Activated T-helper 1 cell treated with Interleukin-2 at 50 U/mL for 16 hours (primary cell): ENCODE results near the gene DYRK2.
A peak's percentile ranks its signal among the peaks of the same experiment; 100 is the strongest.
"Not testable (repeated sequence)": the region's sequence is repeated elsewhere in the genome, so short reads cannot be mapped to it uniquely, and the experiment has no call there.

Source experiments
- DNase-seq: peaks from one replicate; pipeline ENCODE4 v3.0.0-alpha.2; 2020; ENCODE audit warnings: low read depth

Gene DYRK2

DNA sequence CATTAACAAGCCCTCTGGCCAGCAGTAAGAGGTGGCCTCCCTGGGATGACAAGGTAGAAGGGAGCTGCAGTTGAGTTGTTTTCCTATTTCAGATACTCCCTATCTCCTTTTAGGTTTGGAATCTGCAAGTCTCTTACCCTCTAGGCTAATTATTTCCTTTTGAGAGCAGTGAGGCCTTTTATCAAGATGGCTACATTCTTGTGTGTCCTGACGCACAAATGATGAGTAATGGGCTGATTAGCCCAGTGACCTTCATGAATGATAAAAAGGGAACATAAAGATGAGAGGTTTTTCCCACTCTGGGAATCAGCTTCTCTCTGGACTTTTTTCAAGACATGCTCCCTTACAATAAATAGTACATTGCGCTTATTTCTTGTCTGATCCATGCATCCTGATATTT is 22.9 kb downstream of the DYRK2 start:
- DNase-seq, result no peak

GRCh38 chr12:67671892-67672291 is 23.3 kb downstream of the DYRK2 start:
- no peak for DNase-seq

- DNase-seq, result not testable (repeated sequence)
These were observed 24.0 kb downstream of the DYRK2 start for GRCh38 chr12:67672507-67672906.

DNA sequence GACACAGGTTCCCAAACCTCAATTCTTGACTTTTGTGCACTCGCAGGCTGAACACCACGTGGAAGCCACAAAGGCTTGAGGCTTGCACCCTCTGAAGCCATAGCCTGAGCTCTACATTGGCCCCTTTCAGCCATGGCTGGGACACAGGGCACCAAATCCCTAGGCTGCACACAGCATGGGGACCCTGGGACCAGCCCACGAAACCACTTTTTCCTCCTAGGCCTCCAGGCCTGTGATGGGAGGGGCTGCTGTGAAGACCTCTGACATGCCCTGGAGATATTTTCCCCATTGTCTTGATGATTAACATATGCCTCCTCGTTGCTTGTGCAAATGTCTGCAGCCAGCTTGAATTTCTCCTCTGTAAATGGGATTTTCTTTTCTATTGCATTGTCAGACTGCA is 25.0 kb downstream of the DYRK2 start:
- DNase-seq, result not testable (repeated sequence)

GRCh38 chr12:67674417-67674816 is 25.9 kb downstream of the DYRK2 start:
- DNase-seq, result no peak

DNA sequence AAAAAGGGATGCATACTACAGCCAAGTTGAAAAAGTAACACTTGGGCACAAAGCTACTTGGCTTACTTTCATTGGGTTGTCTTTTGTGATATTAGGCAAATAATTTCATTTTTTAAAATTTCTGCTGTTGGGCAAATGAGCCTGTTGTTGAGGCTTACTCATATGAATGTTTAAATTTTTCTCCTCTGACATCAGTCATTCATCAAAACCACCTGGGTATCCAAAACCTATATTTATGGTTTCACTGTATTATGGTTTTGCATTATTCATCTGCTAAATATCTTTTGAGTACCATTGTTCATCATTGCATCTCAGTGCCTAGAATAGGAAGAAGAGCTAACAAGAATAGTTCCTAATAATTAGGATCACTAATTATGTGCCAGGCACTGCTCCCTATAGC is 28.1 kb downstream of the DYRK2 start:
- no peak for DNase-seq

DNA sequence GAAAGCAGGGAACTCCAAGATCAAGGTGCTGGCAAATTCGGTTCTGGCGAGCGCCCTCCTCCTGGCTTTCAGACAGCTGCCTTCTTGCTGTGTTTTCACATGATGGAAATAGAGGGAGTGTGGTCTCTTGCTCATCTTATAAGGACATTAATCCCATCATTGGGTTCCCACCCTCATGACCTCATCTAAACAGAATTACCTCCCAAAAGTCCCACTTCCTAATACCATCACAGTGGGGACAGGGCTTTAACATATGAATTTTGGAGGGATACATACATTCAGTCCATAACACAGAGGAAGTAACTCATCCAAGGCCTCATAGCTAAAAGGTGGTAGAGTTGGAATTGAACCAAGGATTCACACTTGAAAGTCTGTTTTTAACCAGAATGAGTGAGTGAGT is 28.6 kb downstream of the DYRK2 start:
- no peak for DNase-seq

DNA sequence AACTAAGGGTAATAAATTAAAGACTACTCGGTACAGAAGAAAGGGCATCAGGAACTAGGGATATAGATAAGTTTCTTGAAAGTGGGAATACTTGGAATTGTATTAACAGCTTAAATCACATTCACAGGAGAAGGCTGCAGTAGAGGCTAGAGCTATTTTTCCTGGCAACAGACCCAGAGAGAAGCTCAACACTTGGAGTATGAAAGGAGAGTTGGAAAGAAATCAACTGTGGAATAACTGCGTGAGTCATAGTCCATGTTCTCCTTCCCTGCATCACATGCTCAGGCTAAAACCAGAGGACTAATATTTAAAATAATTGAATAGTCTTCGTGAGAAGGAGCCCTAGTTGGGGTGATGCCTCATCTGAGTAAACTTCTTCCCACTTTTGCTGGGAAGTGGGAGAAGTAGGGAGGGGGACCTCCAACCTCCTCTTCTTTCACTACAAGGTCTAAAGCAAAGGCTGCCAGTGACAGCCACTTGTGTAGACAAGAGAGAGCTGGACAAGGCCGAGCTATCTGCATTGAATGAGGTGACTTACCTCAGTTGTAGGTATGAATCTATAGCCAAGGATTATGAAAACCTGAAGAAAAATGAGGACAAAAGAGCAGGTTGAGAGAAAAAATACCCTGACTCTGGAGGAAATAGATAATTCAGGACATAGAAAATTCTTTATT is 32.7 kb downstream of the DYRK2 start:
- no peak for DNase-seq

DNA sequence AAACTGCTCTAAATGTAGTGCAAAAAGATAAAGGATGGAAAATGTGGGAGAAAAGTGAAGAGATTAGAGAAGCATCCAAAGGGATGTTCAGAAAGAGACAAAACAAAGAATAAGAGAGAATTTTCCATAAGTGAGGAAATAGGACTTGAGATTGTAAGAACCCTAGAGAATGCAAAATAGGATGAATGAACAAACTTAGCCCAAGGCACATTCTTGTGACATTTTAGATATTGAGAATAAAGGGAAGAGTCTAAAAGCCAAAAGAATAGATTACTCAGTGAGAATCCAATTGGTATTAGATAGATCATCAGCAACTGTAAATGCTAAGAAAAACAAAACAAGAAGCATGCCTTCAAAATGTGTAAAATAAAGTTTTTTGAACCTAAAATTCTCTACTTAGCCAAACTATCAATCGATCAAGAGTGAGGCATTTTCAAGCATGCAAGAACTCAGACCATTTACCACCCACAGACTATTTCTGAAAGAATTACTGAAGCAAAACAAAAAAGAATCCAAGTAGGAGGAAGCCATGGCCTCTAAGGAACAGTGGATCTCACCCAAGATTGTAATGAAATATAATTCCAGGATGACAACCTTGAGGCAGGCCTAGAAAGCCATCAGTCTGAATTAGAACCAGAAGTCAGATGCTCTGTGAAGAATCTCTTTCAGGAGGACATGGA is 33.5 kb downstream of the DYRK2 start:
- no peak for DNase-seq

DNA sequence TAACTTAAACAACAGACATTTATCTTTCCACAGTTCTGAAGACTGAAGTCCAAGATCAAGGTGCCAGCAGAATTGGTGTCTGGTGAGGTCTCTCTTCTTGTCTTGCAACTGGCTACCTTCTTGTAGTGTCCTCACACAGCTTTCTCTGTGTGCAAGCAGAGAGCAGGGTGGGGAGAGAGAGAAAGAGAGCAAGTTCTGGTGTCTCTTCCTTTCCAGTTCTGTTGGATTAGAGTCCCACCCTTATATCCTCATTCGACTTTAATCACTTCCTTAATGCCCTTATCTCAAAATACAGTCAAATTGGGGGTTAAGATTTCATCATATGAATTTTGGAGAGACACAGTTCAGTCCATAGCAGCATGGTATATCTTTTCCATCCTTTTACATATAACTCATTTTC is 40.8 kb downstream of the DYRK2 start:
- no peak for DNase-seq

GRCh38 chr12:67690656-67691055 is 42.1 kb downstream of the DYRK2 start:
- DNase-seq, result no peak

DNA sequence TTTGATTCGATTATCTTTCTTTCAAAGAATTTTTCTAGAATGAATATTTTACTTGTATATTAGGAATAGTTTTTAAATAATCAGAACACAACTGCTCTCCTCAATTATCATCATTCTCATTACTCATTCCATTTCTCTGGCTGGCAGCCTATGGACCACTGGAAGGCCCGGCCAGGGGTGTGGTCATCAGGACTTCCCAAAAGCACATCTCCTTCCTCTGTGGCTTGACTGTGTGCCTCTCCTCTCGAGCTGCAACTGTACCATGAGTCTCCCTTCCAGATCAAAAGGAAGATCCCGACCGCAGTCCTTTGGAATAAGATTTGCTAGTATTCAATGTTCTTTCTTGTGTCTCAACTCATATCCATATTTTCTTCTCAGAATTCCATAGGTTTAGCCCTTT is 42.7 kb downstream of the DYRK2 start:
- no peak for DNase-seq

GRCh38 chr12:67692135-67692534 is 43.6 kb downstream of the DYRK2 start:
- DNase-seq, result no peak

- no peak for DNase-seq
These were observed 44.4 kb downstream of the DYRK2 start for GRCh38 chr12:67692966-67693365.

GRCh38 chr12:67693894-67694293 is 45.3 kb downstream of the DYRK2 start:
- DNase-seq, result no peak

- DNase-seq, result no peak
These were observed 45.9 kb downstream of the DYRK2 start for GRCh38 chr12:67694306-67694900.

DNA sequence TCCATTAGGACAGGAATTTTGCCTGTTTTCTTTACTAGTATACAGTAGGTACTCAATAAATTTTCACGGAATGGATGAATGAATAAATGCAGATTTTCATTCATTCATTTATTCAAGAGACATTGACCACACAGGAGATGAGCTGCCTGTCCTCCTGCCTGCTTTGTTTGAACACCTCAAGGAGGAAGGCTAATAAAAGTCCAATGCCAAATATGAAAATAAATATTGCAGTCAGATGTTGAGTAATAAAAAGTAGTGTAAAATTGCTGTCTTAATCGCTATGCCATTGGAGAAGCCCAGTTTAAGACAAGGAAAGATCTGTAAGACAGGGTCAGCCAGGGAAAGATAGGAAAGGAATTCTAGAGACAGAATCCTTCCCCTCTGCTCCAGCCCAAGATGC is 47.4 kb downstream of the DYRK2 start:
- DNase-seq, result no peak

DNA sequence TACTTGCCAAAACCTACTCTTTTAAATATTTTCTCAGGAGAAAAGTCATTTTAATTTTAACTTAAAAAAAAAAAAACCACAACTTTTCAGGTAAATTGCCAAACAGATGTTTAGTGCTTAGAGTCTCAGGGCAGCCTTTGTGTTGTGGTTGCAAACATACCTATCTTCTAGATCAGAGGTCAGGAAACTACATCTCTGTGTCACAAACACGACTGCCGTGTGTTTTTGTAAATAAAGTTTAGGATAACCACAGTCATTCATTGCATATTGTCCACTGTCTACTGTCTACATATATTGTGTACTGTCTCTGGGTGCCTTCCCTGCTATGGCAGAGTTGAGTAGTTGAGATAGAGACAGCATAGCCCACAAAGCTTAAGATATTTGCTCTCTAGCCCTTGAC is 48.9 kb downstream of the DYRK2 start:
- no peak for DNase-seq

DNA sequence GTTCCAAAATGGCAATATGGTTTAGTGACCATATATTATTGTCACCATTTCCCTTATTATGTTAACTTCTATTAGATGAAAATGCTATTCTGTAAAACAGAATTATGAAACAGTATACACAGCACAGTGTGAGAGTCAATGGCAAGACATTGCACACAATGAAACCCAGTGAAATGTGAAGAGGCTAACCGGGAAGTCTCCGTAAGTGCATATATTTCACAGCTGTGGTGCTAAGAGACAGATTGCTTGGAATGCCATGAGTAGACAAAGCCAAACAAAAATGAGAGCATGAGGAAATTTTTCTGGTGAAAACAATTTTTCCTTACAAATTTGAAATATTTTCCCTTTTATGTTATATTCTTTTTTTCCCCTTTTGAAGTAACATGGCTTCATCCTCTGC is 49.4 kb downstream of the DYRK2 start:
- no peak for DNase-seq

- peak; percentile 17 for DNase-seq
These were observed 50.4 kb downstream of the DYRK2 start for GRCh38 chr12:67698672-67699581.

DNA sequence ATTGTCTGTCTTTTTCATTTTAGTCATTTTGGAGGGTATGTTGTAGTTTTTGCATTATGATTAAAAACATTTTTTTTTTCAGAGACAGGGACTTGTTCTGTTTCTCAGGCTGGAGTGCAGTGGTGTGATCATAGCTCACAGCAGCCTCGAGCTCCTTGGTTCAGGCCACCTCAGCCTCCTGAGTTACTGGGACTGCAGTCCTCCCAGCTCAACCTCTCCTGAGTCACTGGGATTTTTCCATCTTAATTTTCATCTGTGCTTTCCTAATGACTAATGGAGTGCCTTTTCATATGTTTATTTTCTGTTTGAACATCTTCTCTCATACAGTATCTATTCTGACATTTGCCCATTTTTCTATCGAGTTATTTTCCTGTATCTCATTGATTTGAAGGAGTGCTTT is 52.6 kb downstream of the DYRK2 start:
- DNase-seq, result no peak

DNA sequence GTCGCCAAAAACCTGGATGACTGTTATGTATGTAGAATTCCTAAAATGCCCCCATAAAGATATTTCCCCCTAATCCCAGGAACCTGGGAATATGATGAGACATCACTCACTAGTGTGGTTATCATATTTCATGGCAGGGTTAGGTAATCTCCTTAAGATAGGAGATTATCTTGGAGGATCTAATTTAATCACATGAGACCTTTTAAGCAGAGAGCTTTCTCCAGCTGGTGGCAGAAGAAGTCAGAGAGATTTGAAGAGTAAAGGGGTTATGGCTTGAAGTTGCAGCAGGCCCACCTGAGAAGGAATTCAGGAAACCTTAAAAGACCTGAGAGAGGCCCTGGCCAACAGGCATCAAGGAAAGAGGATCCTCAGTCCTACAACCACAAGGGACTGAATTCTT is 53.6 kb downstream of the DYRK2 start:
- no peak for DNase-seq

DNA sequence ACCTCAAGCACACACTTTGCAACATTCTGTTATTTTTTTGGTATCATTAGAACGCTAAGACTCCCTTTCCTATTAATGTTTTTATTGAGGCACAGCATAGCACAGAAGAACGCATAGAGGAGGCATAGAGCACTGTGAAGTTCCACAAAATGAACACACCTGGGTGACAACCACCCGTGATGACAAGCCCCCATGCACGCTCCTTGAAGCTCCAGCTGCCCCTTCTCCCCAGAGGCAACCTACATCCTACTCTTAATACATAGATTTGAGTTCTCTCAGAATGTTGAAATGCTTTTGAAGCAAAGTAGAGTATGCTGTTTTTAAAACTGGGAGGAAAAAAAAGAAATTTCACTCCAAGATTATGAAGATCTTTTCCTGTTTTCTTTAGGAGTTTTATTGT is 55.5 kb downstream of the DYRK2 start:
- no peak for DNase-seq
